Thymus (tissue), 14 donors: ENCODE measurements around the gene DAW1. TPM values are rescaled to one million over a fixed set of nuclear protein-coding genes. Genes with fewer than 3 reads are reported as not detected.
A peak's percentile ranks its signal among the peaks of the same experiment; 100 is the strongest.

Experiments
- DNase-seq, 9 donors: peaks; one replicate each; pipeline ENCODE4 v3.0.0-alpha.2; 2013; ENCODE audit warnings: low spot score in 9 of 9, low read depth in 6 of 9, missing footprints in 1 of 9
- H3K27ac ChIP-seq, 2 donors: one replicate each; pipeline ENCODE4 v1.5.1; 2013; ENCODE audit warnings: control low read depth in 1 of 2, low read depth in 1 of 2, low read length in 1 of 2, mild to moderate bottlenecking in 1 of 2, moderate library complexity in 1 of 2
- H3K27me3 ChIP-seq, 2 donors: one replicate each; pipeline ENCODE4 v1.5.1; 2013; ENCODE audit warnings: low read length in 1 of 2; ENCODE audit not compliant: control insufficient read depth in 2 of 2, insufficient read depth in 1 of 2
- H3K36me3 ChIP-seq, 2 donors: one replicate each; pipeline ENCODE4 v1.5.1; 2013; ENCODE audit warnings: low read length in 1 of 2, mild to moderate bottlenecking in 1 of 2, moderate library complexity in 1 of 2; ENCODE audit not compliant: control insufficient read depth in 2 of 2, insufficient read depth in 2 of 2
- H3K4me1 ChIP-seq, 2 donors: one replicate each; pipeline ENCODE4 v1.5.1; 2013; ENCODE audit warnings: low read length in 2 of 2; ENCODE audit not compliant: control insufficient read depth in 2 of 2, insufficient read depth in 2 of 2
- H3K4me3 ChIP-seq, 2 donors: one replicate each; pipeline ENCODE4 v1.5.1; 2013; ENCODE audit warnings: low read length in 2 of 2, control low read depth in 1 of 2, mild to moderate bottlenecking in 1 of 2
- H3K9me3 ChIP-seq, 2 donors: one replicate each; pipeline ENCODE4 v1.5.1; 2013; ENCODE audit warnings: low read length in 1 of 2, mild to moderate bottlenecking in 1 of 2; ENCODE audit not compliant: control insufficient read depth in 2 of 2, insufficient read depth in 1 of 2
- WGBS: extraction: QIAGEN DNeasy Blood & Tissue Kit; methylation state at CpG from one replicate; pipeline ENCODE4 v1.1.7; 2013; 5-methylcytosine and 5-hydroxymethylcytosine counted together
- long read RNA-seq, 10 donors: transcript quantifications; one replicate each; lab custom pipeline, GENCODE V29; 2026
- polyA plus RNA-seq: library from polyadenylated mRNA; stranded (reverse); fragments of 200-250 nt; gene quantifications from one replicate; pipeline ENCODE4 v1.2.3, GENCODE V29; 2013
- total RNA-seq: library from RNA; stranded (reverse); fragments of 120-200 nt; gene quantifications from one replicate; pipeline ENCODE4 v1.2.4, GENCODE V29; 2013
- donor health status: healthy.

The DAW1 gene
- total RNA-seq (0.28 TPM), polyA plus RNA-seq (0.34 TPM)
- long read RNA-seq, donor 1 = 0 reads
- long read RNA-seq, donor 2 = 0 reads
- long read RNA-seq, donor 3 = 0 reads
- long read RNA-seq, donor 4 = 0 reads
- long read RNA-seq, donor 5 = 0 reads
- long read RNA-seq, donor 6 = 0 reads
- long read RNA-seq, donor 7 = 0 reads
- long read RNA-seq, donor 8 = 0 reads
- long read RNA-seq, donor 9 = 0 reads
- long read RNA-seq, donor 10 = 0 reads

- peak in 7 of 9 donors; percentile 16 to 54 (median 30) for DNase-seq
- Histone ChIP-seq H3K36me3 (no peaks in the 10 kb centered on the region), H3K9me3 (no peaks in the 10 kb centered on the region), H3K27me3 (peaks cover 0 to 15% of the 10 kb centered on the region in 2 donors), H3K4me3 (no peak within 1 kb of the TSS), H3K4me1 (peaks cover 0 to 4% of the 10 kb centered on the region in 2 donors), H3K27ac (peak within 1 kb of the TSS in 1 of 2 donors; percentile 25)
- 5% methylated on average over 34 of the region's 34 CpGs for WGBS
These were observed at the start of gene DAW1 for GRCh38 chr2:227871375-227871791. Gene DAW1, plus strand, starts transcription at chr2:227871631. Its CDS starts 59 bp downstream, at chr2:227871690.

- whole genome bisulfite sequencing = 88% methylated on average over 2 of the region's 2 CpGs
- Histone ChIP-seq H3K9me3 (no peaks in the 10 kb centered on the region), H3K27me3 (no peaks in the 10 kb centered on the region), H3K4me3 (no peak overlapping the region), H3K36me3 (no peaks in the 10 kb centered on the region), H3K27ac (no peak overlapping the region), H3K4me1 (no peaks in the 10 kb centered on the region)
- DNase-seq = no peak
These were observed 48.9 kb upstream of the DAW1 start for GRCh38 chr2:227822416-227823003.

- Histone ChIP-seq H3K4me3 (no peak overlapping the region), H3K9me3 (no peaks in the 10 kb centered on the region), H3K27ac (no peak overlapping the region), H3K36me3 (no peaks in the 10 kb centered on the region), H3K27me3 (no peaks in the 10 kb centered on the region), H3K4me1 (no peaks in the 10 kb centered on the region)
- DNase-seq = no peak
- 64% methylated on average over 2 of the region's 2 CpGs for WGBS
These were observed 47.5 kb upstream of the DAW1 start for GRCh38 chr2:227823922-227824321.

- H3K27ac ChIP-seq = no peak overlapping the region
- no peaks in the 10 kb centered on the region for H3K9me3 ChIP-seq
- DNase-seq = no peak
- H3K4me3 ChIP-seq = no peak overlapping the region
- H3K27me3 ChIP-seq = no peaks in the 10 kb centered on the region
- no peaks in the 10 kb centered on the region for H3K36me3 ChIP-seq
- H3K4me1 ChIP-seq = no peaks in the 10 kb centered on the region
- 96% methylated on average over 7 of the region's 7 CpGs for whole genome bisulfite sequencing
These were observed 46.7 kb upstream of the DAW1 start for GRCh38 chr2:227824711-227825110.

GRCh38 chr2:227826019-227826521, 45.4 kb upstream of the DAW1 start:
- WGBS = 81% methylated on average over 10 of the region's 10 CpGs
- H3K9me3 ChIP-seq = no peaks in the 10 kb centered on the region
- DNase-seq = no peak
- H3K27ac ChIP-seq = no peak overlapping the region
- no peaks in the 10 kb centered on the region for H3K4me1 ChIP-seq
- no peaks in the 10 kb centered on the region for H3K36me3 ChIP-seq
- no peaks in the 10 kb centered on the region for H3K27me3 ChIP-seq
- H3K4me3 ChIP-seq = no peak overlapping the region

GRCh38 chr2:227826563-227826962, 44.9 kb upstream of the DAW1 start:
- 19% methylated on average over 2 of the region's 2 CpGs for WGBS
- no peaks in the 10 kb centered on the region for H3K27me3 ChIP-seq
- no peak overlapping the region for H3K4me3 ChIP-seq

GRCh38 chr2:227827143-227827542, 44.3 kb upstream of the DAW1 start:
- Histone ChIP-seq H3K27ac (no peak overlapping the region), H3K9me3 (no peaks in the 10 kb centered on the region), H3K4me3 (no peak overlapping the region), H3K4me1 (no peaks in the 10 kb centered on the region), H3K27me3 (no peaks in the 10 kb centered on the region), H3K36me3 (no peaks in the 10 kb centered on the region)
- WGBS = 91% methylated on average over 7 of the region's 7 CpGs
- no peak for DNase-seq

More at GRCh38 chr2:227826563-227826962, 44.9 kb upstream of the DAW1 start:
- no peaks in the 10 kb centered on the region for H3K4me1 ChIP-seq
- no peak for DNase-seq
- no peaks in the 10 kb centered on the region for H3K36me3 ChIP-seq
- H3K9me3 ChIP-seq = no peaks in the 10 kb centered on the region
- no peak overlapping the region for H3K27ac ChIP-seq

GRCh38 chr2:227828477-227828912, 42.9 kb upstream of the DAW1 start:
- Histone ChIP-seq H3K4me3 (no peak overlapping the region), H3K36me3 (no peaks in the 10 kb centered on the region), H3K27me3 (no peaks in the 10 kb centered on the region), H3K9me3 (no peaks in the 10 kb centered on the region), H3K4me1 (no peaks in the 10 kb centered on the region), H3K27ac (no peak overlapping the region)
- DNase-seq = no peak

- H3K9me3 ChIP-seq = no peaks in the 10 kb centered on the region
- WGBS = 96% methylated on average over 2 of the region's 2 CpGs
- no peaks in the 10 kb centered on the region for H3K36me3 ChIP-seq
- DNase-seq = no peak
- H3K27me3 ChIP-seq = no peaks in the 10 kb centered on the region
- H3K4me3 ChIP-seq = no peak overlapping the region
- H3K4me1 ChIP-seq = no peaks in the 10 kb centered on the region
- no peak overlapping the region for H3K27ac ChIP-seq
These were observed 42.1 kb upstream of the DAW1 start for GRCh38 chr2:227829337-227829736.
